ENCODE results near the gene UVSSA. TPM values are rescaled to one million over a fixed set of nuclear protein-coding genes. Genes with fewer than 3 reads are reported as not detected.
"Not testable (repeated sequence)": the region's sequence is repeated elsewhere in the genome, so short reads cannot be mapped to it uniquely, and the experiment has no call there.

The UVSSA gene
- polyA plus RNA-seq, 10 donors, result 4.5 to 10.9 (median 8.2) TPM

- no peak for DNase-seq
These were observed 15.0 kb downstream of the UVSSA start for GRCh38 chr4:1362046-1362445.

DNA sequence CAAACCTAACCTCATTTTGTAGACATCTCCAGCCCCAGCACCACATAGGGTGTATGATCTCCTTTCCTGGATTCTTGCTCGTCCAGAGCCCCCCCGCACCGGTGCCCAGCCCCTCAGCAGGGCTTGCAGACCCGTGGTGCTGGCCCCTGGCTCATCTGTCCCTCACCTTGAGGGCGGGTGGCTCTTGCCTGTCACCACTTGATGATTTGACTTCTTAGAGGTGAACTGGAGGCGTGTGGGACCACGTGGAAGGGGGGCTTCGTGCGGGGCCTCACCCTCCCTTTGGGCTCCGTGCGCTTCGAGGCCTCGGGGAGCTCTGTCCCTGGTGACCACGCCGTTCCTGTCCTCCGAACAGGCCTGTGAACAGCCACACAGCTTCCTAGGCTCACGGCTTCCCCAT is 15.5 kb downstream of the UVSSA start:
- no peak for DNase-seq

DNA sequence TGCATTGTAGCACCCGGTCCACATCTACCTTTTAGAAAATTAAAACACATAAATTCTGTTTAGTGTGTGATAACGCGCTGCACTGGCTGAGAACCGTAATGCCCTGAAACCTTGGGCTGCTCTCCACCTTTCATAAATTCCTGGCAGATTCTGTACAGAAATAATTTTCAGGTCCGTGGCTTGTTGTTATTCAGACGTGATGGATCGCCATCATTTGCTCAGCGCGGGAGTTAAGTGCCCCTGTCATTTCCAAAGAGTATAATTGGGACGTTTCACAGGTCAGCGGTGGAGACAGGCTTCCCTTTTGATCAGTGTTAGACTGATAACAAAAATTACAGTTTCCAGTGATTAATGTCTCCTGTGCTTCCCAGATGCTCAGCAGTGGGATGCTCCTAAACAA is 16.5 kb downstream of the UVSSA start:
- no peak for DNase-seq

DNA sequence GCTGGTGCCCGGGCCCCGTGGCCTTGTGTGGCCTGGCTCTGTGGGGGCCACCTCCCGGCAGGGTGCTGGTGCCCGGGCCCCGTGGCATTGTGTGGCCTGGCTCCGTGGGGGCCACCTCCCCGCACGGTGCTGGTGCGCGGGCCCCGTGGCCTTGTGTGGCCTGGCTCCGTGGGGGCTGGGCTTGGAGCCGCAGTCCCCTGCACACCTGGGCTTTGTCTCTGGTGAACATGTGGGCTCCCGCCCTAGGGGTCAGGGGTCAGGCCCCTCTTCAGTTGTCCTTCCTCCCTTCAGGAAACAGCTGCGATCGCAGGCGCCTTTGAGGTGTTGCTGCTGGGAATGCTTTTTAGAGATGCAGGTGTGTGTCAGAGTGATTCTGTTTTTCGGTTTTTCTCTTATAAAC is 17.2 kb downstream of the UVSSA start:
- DNase-seq, result no peak

- no peak for DNase-seq
These were observed 17.7 kb downstream of the UVSSA start for GRCh38 chr4:1364748-1365147.

DNA sequence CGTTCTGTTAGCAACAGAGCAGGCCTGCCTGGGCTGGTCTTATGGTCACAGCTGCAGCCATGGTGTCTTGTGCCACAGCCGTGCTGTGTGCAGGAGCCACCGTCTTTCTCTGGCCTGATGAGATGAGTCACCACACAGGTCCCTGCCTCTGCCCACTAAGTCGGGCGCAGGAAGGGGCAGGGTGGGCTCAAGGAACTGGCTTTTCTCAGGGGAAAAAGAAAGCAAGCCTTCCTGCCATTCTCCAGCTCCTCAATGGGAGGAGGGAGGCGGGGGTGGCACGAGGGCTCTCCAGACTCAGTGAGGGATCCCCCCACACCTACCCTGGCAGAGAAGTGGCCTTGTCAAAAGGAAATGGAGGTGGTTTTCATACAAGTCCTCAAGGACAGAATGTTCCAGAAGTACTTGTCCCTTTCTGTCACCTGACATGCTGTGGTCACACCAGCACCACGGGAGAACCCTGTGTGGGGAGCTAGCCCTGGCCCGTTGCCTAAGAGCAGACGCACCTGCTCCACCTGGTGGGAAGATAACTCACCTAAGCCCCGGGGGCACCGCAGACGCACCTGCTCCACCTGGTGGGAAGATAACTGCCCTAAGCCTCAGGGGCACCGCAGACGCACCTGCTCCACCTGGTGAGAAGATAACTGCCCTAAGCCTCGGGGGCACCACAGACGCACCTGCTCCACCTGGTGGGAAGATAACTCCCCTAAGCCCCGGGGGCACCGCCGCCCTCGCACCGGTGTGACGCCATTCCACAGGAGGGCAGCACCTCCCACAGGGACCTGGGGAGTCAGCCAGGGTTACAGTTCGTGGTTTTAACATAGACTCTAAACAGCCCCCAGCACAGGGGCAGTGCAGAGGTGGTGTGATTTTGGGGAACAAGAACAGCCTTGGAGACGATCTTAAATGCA is 18.5 kb downstream of the UVSSA start:
- DNase-seq, result no peak

DNA sequence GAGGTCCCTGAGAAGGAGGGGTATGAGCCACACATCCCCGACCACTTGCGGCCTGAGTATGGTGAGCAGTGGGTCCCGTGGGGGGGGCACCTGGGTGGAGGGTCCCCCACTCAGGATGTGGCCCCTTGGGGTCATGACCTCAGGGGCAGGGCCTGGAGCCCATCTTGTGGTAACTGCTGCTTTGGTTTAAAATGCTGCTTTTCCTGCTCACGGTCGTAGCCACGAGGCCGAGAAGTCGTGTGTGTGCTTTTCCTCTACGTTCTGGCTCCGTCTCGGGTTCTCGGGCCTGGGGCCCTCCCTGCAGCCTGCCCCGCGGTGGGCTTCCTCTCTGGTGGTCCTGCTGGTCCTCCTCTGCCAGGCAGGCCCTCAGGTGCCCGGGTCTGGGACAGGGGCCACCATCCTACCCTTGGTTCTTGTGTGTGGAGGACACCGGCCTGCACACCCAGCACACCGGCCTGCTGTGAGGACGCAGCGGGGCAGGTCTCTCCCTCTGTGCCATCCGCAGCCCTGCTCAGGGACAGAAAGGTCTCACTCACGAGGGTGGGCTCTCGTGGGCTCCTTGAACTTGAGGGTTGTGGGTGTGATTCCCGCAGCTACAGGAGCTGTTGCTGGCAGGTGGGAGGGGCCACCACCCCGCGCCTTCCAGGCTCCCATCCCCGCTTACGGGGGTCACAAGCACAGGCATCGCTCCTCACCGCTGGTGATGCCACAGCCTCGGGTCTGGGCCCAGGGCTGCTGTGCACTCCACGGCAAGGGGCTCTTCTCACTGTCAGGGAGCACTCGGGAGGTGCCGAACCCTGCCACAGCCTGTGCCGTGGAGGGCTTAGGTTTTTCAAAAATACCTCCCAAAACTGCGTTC is 19.6 kb downstream of the UVSSA start:
- DNase-seq, result no peak

- DNase-seq, result no peak
These were observed 20.4 kb downstream of the UVSSA start for GRCh38 chr4:1367230-1367935.

GRCh38 chr4:1367936-1368289 is 20.9 kb downstream of the UVSSA start:
- no peak for DNase-seq

- no peak for DNase-seq
These were observed 21.5 kb downstream of the UVSSA start for GRCh38 chr4:1368421-1369090.

- DNase-seq, result no peak
These were observed 22.1 kb downstream of the UVSSA start for GRCh38 chr4:1369091-1369450.

GRCh38 chr4:1369479-1370079 is 22.6 kb downstream of the UVSSA start:
- DNase-seq, result no peak

DNA sequence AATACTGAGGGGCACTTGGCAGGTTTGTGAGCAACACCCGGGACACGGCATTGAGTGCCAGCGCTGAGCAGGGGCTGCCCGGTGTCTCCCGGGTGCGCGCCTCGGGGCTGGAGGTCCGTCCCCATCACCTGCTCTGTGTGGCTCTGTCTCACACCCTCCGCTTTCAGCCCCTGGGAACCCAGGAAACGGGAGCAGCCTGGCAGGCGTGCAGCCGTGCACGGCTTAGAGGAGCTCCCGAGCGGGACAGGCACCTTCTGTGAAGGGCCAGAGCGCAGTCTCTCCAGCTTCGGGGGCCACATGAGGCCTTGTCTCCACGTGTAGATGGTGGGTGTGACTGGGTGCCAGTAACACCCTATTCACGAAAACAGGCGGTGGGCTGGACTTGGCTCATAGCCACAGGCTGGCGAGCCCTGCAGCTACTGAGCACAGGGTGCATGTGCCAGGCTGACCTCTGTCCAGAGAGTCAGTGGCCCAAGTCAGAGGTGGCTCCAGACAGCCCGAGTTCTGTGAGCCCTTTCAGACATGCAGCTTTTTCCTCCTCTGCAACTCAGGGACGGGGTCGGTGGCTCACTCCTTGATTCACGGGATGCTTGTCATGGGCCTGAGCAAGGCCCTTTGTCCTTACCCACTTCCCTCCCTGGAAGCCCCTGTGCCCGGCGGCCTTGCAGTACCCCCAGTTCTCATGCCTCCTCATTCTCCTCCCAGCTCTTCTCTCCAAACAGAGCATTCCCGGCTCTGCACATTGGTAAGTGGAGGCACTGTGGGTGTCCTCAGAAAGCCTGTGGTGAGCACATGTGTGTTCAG is 23.5 kb downstream of the UVSSA start:
- DNase-seq, result no peak

DNA sequence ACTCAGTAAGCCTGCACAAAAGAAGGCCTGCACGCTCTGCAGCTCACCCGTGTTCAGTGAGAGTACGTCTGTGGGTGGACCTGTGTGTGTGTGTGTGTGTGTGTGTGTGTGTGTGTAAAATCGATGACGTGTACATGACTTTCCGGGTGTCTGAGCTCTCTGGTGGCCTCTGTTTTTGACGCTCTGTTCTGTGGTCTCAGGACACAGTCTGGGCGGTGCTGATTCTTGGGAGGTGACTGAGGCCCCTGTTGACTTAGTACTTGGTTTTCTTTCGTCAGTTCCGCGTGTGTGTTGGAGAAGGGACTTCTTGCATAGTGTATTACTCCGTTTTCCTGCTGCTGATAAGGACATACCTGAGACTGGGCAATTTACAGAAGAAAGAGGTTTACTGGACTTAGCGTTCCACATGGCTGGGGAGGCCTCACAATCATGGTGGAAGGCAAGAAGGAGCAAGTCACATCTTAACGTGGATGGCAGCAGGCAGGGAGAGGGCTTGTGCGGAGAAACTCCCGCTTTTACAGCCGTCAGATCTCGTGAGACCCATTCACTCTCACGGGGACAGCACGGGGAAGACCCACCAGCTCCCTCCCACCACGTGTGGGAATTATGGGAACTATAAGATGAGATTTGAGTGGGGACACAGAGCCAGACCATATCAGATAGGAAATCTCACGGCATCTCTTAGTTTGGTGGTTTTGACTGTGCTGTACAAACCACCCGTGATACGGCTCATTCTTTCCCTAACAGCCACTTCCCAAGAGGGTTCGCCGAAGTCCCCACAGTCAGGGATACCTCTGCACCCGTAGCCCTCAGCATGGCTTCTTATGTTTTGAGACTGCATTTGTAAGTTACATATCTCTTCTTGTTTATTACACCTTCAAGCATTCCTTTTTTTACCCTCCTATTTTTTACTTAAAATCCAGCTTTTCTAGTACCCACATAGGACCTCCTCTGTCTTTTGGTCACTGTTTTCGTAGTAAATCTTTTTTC is 24.5 kb downstream of the UVSSA start:
- DNase-seq, result no peak

- not testable (repeated sequence) for DNase-seq
These were observed 25.6 kb downstream of the UVSSA start for GRCh38 chr4:1372576-1372975.

GRCh38 chr4:1373892-1374705 is 27.1 kb downstream of the UVSSA start:
- DNase-seq, result no peak

GRCh38 chr4:1374706-1375045 is 27.7 kb downstream of the UVSSA start:
- DNase-seq, result no peak

- no peak for DNase-seq
These were observed 28.2 kb downstream of the UVSSA start for GRCh38 chr4:1375051-1375721.

All from muscle of back (tissue), 11 donors.